Activated B cell treated with CpG ODN at 0.5 μM for 24 hours (primary cell): ENCODE data around the gene SCNN1B. TPM values are rescaled to one million over a fixed set of nuclear protein-coding genes. Genes with fewer than 3 reads are reported as not detected.

Source experiments
- ATAC-seq: fragments of 200-7000 bp; cut with Tn5 transposase; one replicate; pipeline ENCODE4 v1.10.0; 2021; ENCODE audit warnings: low read depth, mild to moderate bottlenecking, moderate library complexity
- CTCF ChIA-PET: fragments of 350-600 bp; sonication (Branson Sonifier 250); formaldehyde crosslinking; loops from one replicate; lab custom pipeline; 2021; ENCODE audit warnings: antibody characterized with exemption; lab: Charles Lee
- POLR2A ChIA-PET: fragments of 350-600 bp; sonication (Branson Sonifier 250); formaldehyde crosslinking; loops from one replicate; lab custom pipeline; 2021; ENCODE audit warnings: antibody characterized with exemption; lab: Charles Lee
- DNase-seq: peaks from one replicate; pipeline ENCODE4 v3.0.0; 2022
- H3K27ac Mint-ChIP-seq: one replicate; pipeline ENCODE4 v1.8.0; 2020; ENCODE audit warnings: mixed read lengths
- H3K27me3 Mint-ChIP-seq: one replicate; pipeline ENCODE4 v1.8.0; 2021; ENCODE audit warnings: mixed read lengths
- H3K36me3 Mint-ChIP-seq: one replicate; pipeline ENCODE4 v1.8.0; 2021; ENCODE audit warnings: low read depth, mixed read lengths
- H3K4me1 Mint-ChIP-seq: one replicate; pipeline ENCODE4 v1.8.0; 2021; ENCODE audit warnings: mixed read lengths
- H3K4me3 Mint-ChIP-seq: one replicate; pipeline ENCODE4 v1.8.0; 2020; ENCODE audit warnings: mild to moderate bottlenecking, mixed read lengths
- H3K9me3 Mint-ChIP-seq: one replicate; pipeline ENCODE4 v1.8.0; 2020; ENCODE audit warnings: mixed read lengths
- intact Hi-C: fragments of 100-400 bp; cut with micrococcal nuclease; formaldehyde crosslinking; loops from one replicate; pipeline ENCODE4 v1.15.1; 2024
- total RNA-seq: library from RNA; stranded (reverse); gene quantifications from 2 replicates; pipeline ENCODE4 v1.2.3, GENCODE V29; 2022
- TF ChIP-seq, protein P1 (sequence below): fragments of 200-600 bp; IDR thresholded peaks from one replicate; pipeline ENCODE4 v1.8.0; 2022; ENCODE audit warnings: antibody characterized with exemption, mild to moderate bottlenecking

SCNN1B gene
- total RNA-seq, 1 donor from 2014 or later = not detected

DNA sequence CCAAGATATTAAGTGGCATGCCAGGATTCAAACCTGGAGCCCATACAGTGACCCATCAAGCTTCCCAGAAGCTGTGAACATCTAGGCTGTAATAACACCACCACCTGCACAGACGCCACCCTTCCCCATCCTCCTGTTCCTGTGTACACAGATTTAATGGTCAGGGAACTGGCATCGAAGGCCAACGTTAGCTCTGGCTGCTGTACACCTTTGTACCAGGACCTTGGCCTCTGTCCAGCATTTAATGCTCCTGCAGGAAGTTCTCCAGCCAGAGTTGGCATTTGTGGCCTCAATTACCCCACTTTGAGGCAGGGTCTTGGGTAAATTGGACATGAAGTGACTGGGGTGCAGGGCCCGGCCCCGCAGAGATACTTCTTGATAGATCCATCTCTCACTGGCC is 49.3 kb downstream of the SCNN1B start:
- no peak overlapping the region for H3K27ac Mint-ChIP-seq
- peaks cover 5% of the 10 kb centered on the region for H3K9me3 Mint-ChIP-seq
- ChIA-PET CTCF (no interaction called here), POLR2A (no interaction called here)
- H3K4me1 Mint-ChIP-seq = no peaks in the 10 kb centered on the region
- H3K27me3 Mint-ChIP-seq = peaks cover 5% of the 10 kb centered on the region
- H3K4me3 Mint-ChIP-seq = no peak overlapping the region
- H3K36me3 Mint-ChIP-seq = no peaks in the 10 kb centered on the region
- ATAC-seq = no peak
- TF ChIP-seq, protein P1, sequence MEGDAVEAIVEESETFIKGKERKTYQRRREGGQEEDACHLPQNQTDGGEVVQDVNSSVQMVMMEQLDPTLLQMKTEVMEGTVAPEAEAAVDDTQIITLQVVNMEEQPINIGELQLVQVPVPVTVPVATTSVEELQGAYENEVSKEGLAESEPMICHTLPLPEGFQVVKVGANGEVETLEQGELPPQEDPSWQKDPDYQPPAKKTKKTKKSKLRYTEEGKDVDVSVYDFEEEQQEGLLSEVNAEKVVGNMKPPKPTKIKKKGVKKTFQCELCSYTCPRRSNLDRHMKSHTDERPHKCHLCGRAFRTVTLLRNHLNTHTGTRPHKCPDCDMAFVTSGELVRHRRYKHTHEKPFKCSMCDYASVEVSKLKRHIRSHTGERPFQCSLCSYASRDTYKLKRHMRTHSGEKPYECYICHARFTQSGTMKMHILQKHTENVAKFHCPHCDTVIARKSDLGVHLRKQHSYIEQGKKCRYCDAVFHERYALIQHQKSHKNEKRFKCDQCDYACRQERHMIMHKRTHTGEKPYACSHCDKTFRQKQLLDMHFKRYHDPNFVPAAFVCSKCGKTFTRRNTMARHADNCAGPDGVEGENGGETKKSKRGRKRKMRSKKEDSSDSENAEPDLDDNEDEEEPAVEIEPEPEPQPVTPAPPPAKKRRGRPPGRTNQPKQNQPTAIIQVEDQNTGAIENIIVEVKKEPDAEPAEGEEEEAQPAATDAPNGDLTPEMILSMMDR = no peak
- DNase-seq = no peak
- intact Hi-C loops = no loop called here

DNA sequence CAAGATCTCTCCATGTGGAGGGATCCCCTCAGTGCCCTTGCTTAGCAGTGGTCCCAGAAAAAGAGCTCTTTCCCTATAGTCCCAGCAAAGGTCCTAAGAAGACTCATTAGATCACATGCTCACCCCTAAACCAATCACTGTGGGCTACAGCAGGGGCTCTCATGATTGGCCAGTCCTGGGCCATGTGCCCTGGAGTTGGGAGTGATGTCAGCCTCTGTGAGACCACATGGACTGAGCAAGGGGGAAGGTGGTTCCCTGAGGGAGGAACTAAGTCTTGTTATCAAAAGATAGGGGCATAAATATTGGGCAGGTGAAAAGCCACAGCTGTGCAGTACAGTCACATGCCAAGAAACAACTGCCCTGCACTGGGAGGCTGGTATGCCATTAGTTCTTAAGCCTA is 51.3 kb downstream of the SCNN1B start:
- Mint-ChIP-seq H3K27ac (no peak overlapping the region), H3K27me3 (peaks cover 4% of the 10 kb centered on the region), H3K9me3 (peaks cover 5% of the 10 kb centered on the region), H3K36me3 (no peaks in the 10 kb centered on the region), H3K4me1 (no peaks in the 10 kb centered on the region), H3K4me3 (no peak overlapping the region)
- DNase-seq (no peak), ATAC-seq (no peak)
- intact Hi-C loops = no loop called here
- TF ChIP-seq, protein P1 = no peak
- CTCF ChIA-PET = no interaction called here
- POLR2A ChIA-PET = no interaction called here

DNA sequence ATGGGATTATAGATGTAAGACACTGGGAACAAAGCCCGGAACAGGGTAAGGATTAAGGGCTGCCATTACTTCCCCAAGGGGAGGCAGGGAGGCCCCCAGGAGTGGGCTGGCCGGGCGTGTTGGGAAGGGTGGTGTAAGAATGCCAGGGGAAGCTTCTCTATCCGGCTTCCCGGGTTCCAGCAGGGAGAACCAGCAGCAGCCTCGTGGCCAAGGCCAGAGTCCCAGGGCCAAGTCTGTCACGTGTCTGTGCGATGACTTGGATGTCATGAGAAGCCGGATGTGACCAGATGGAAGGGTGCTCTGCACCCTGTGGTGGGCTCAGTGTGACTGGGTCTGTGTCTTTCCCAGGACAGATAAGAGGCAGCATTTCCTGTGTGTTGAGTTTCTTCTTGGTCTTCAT is 52.1 kb downstream of the SCNN1B start:
- intact Hi-C loops = no loop called here
- H3K36me3 Mint-ChIP-seq = no peaks in the 10 kb centered on the region
- no peak overlapping the region for H3K4me3 Mint-ChIP-seq
- H3K27me3 Mint-ChIP-seq = peaks cover 4% of the 10 kb centered on the region
- CTCF ChIA-PET = no interaction called here
- TF ChIP-seq, protein P1 = no peak
- H3K27ac Mint-ChIP-seq = no peak overlapping the region
- H3K9me3 Mint-ChIP-seq = peaks cover 5% of the 10 kb centered on the region
- POLR2A ChIA-PET = no interaction called here
- no peak for ATAC-seq
- DNase-seq = no peak
- H3K4me1 Mint-ChIP-seq = no peaks in the 10 kb centered on the region

DNA sequence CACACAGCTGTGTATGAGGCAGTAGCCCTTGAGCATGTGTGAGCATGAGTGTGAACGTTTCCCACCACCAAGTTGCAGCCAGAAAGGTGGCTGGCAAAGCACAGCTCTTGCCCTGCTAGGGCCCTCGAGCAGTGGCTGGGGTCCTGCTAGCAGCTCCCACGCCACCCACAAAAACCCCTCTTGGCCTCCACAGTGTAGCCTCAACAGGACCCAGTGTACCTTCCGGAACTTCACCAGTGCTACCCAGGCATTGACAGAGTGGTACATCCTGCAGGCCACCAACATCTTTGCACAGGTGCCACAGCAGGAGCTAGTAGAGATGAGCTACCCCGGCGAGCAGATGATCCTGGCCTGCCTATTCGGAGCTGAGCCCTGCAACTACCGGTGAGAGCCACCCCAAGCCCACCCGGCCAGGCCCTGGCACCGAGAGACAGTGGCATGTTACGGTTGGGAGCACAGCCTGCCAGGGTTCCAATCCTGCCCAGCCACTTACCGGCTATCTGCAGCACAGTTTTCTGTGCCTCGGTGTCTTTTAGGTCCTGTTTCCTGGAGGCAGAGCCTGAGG is 53.1 kb downstream of the SCNN1B start:
- DNase-seq (no peak), ATAC-seq (no peak)
- ChIA-PET CTCF (no interaction called here), POLR2A (interaction anchor here (0.7 kb wide), 1 partner anchor 10 kb away, joined by 6 read pairs; no protein-coding TSS in a partner anchor)
- TF ChIP-seq, protein P1 = no peak
- H3K4me3 Mint-ChIP-seq = no peak overlapping the region
- no peaks in the 10 kb centered on the region for H3K4me1 Mint-ChIP-seq
- intact Hi-C loops = no loop called here
- no peaks in the 10 kb centered on the region for H3K36me3 Mint-ChIP-seq
- no peak overlapping the region for H3K27ac Mint-ChIP-seq
- H3K27me3 Mint-ChIP-seq = peaks cover 4% of the 10 kb centered on the region
- peaks cover 5% of the 10 kb centered on the region for H3K9me3 Mint-ChIP-seq

DNA sequence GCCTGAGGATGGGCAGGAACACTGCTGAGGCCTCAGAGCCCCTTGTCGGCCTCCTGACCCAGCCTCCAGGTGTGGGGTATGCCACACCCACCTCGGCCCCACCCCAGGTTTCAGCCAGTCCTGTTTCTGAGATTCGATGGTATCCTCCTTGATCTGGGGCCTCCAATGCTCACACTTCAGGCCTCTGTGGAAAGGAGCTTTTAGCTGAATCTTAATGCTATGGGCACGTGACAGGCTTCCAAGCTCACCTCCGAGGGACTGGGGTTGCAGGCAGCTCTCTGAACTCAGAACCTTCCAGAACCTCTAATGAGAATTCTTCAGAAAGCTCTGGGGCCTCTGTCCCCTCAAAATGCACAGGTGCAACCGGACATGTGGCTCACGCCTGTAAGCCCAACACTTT is 54.8 kb downstream of the SCNN1B start:
- ATAC-seq = no peak
- Mint-ChIP-seq H3K4me1 (no peaks in the 10 kb centered on the region), H3K36me3 (no peaks in the 10 kb centered on the region), H3K27ac (no peak overlapping the region), H3K27me3 (no peaks in the 10 kb centered on the region), H3K9me3 (peaks cover 5% of the 10 kb centered on the region), H3K4me3 (no peak overlapping the region)
- CTCF ChIA-PET = no interaction called here
- POLR2A ChIA-PET = no interaction called here
- TF ChIP-seq, protein P1 = no peak
- no peak for DNase-seq
- intact Hi-C loops = no loop called here
